NB4 (cell line): ENCODE results near the gene GLRA3.
"Not testable (repeated sequence)": the region's sequence is repeated elsewhere in the genome, so short reads cannot be mapped to it uniquely, and the experiment has no call there.

Source experiments
- DNase-seq: peaks from one replicate; pipeline ENCODE4 v3.0.0; 2010; ENCODE audit warnings: low read depth
- H3K4me3 ChIP-seq: one replicate; pipeline ENCODE4 v1.5.1; 2011; ENCODE audit warnings: mild to moderate bottlenecking, low read depth, low read length, moderate library complexity
- CTCF ChIP-seq: IDR thresholded peaks from one replicate; pipeline ENCODE4 v1.5.1; 2012; ENCODE audit warnings: low read depth, low read length
- MAX ChIP-seq: IDR thresholded peaks from 2 replicates; pipeline ENCODE4 v1.6.1; 2011; ENCODE audit warnings: low read depth, low read length
- MYC ChIP-seq: IDR thresholded peaks from 2 replicates; pipeline ENCODE4 v1.6.1; 2011; ENCODE audit warnings: low read depth, low read length
- POLR2A ChIP-seq: IDR thresholded peaks from 2 replicates; pipeline ENCODE4 v1.6.1; 2011; ENCODE audit warnings: mild to moderate bottlenecking; ENCODE audit not compliant: insufficient read length; ENCODE audit errors: extremely low read depth

The GLRA3 gene

GRCh38 chr4:174699654-174700053 lies 129.4 kb downstream of the GLRA3 start:
- DNase-seq = no peak
- TF ChIP-seq POLR2A (no peak), MYC (no peak), CTCF (no peak), MAX (no peak)
- H3K4me3 ChIP-seq = no peak overlapping the region

GRCh38 chr4:174697896-174698295 lies 131.2 kb downstream of the GLRA3 start:
- no peak overlapping the region for H3K4me3 ChIP-seq
- TF ChIP-seq CTCF (no peak), POLR2A (no peak), MAX (no peak), MYC (no peak)
- DNase-seq = no peak

GRCh38 chr4:174697202-174697601 lies 131.8 kb downstream of the GLRA3 start:
- no peak overlapping the region for H3K4me3 ChIP-seq
- peak; percentile 1 for DNase-seq
- TF ChIP-seq MAX (no peak), MYC (no peak), POLR2A (no peak), CTCF (no peak)

- H3K4me3 ChIP-seq = no peak overlapping the region
- TF ChIP-seq MYC (no peak), MAX (no peak), POLR2A (no peak), CTCF (no peak)
- no peak for DNase-seq
Measured at GRCh38 chr4:174696657-174697056, 132.4 kb downstream of the GLRA3 start.

GRCh38 chr4:174691876-174692275 lies 137.2 kb downstream of the GLRA3 start:
- not testable (repeated sequence) for H3K4me3 ChIP-seq, DNase-seq

GRCh38 chr4:174690665-174691064 lies 138.4 kb downstream of the GLRA3 start:
- TF ChIP-seq MYC (no peak), POLR2A (no peak), MAX (no peak), CTCF (no peak)
- H3K4me3 ChIP-seq = no peak overlapping the region
- DNase-seq = no peak

GRCh38 chr4:174689618-174690017 lies 139.4 kb downstream of the GLRA3 start:
- no peak for DNase-seq
- H3K4me3 ChIP-seq = no peak overlapping the region
- TF ChIP-seq MYC (no peak), MAX (no peak), POLR2A (no peak), CTCF (no peak)
